DOHH2 (cell line): ENCODE data around the gene RPS28.
"Not testable (repeated sequence)": the region's sequence is repeated elsewhere in the genome, so short reads cannot be mapped to it uniquely, and the experiment has no call there.

Source experiments
- H3F3A ChIP-seq: fragments of 200-600 bp; sonication (generic), shearing (Covaris generic); 2 replicates; pipeline ENCODE4 v1.6.0; 2016; ENCODE audit warnings: antibody characterized with exemption, mild to moderate bottlenecking; ENCODE audit not compliant: control insufficient read depth, insufficient read depth
- H3K27ac ChIP-seq: fragments of 200-600 bp; sonication (generic); 2 replicates; pipeline ENCODE4 v1.5.1; 2014; ENCODE audit warnings: low read depth, mild to moderate bottlenecking, low read length, moderate library complexity
- H3K27me3 ChIP-seq: fragments of 200-600 bp; sonication (generic); 2 replicates; pipeline ENCODE4 v1.6.1; 2014; ENCODE audit warnings: mild to moderate bottlenecking, low read length, mixed read lengths; ENCODE audit not compliant: control insufficient read depth
- H3K36me3 ChIP-seq: fragments of 200-600 bp; sonication (generic); 2 replicates; pipeline ENCODE4 v1.6.1; 2014; ENCODE audit warnings: mild to moderate bottlenecking, low read length, moderate library complexity, mixed read lengths; ENCODE audit not compliant: control insufficient read depth
- H3K4me1 ChIP-seq: fragments of 200-600 bp; sonication (generic); 2 replicates; pipeline ENCODE4 v1.6.1; 2014; ENCODE audit warnings: mild to moderate bottlenecking, low read length, mixed read lengths; ENCODE audit not compliant: control insufficient read depth
- H3K4me2 ChIP-seq: fragments of 200-600 bp; sonication (generic); 2 replicates; pipeline ENCODE4 v1.6.0; 2014; ENCODE audit warnings: mild to moderate bottlenecking, low read length, moderate library complexity
- H3K4me3 ChIP-seq: fragments of 200-600 bp; sonication (generic); 2 replicates; pipeline ENCODE4 v1.5.1; 2014; ENCODE audit warnings: mild to moderate bottlenecking, low read length, mixed read lengths
- H3K79me2 ChIP-seq: fragments of 200-600 bp; sonication (generic); 2 replicates; pipeline ENCODE4 v1.6.1; 2014; ENCODE audit warnings: mild to moderate bottlenecking, low read length, mixed read lengths; ENCODE audit not compliant: control insufficient read depth
- H3K9me2 ChIP-seq: fragments of 200-600 bp; sonication (generic); replicated peaks from 2 replicates; pipeline ENCODE4 v1.6.1; 2014; ENCODE audit warnings: mild to moderate bottlenecking, low read length, mixed read lengths; ENCODE audit not compliant: control insufficient read depth
- H3K9me3 ChIP-seq: fragments of 200-600 bp; sonication (generic); 2 replicates; pipeline ENCODE4 v1.6.1; 2014; ENCODE audit warnings: antibody characterized with exemption, low read length, mixed read lengths; ENCODE audit not compliant: control insufficient read depth, insufficient read depth
- H4K20me1 ChIP-seq: fragments of 200-600 bp; sonication (generic); 2 replicates; pipeline ENCODE4 v1.6.0; 2014; ENCODE audit warnings: low read depth, mild to moderate bottlenecking, antibody characterized with exemption, low read length, moderate library complexity; ENCODE audit not compliant: control insufficient read depth, insufficient read depth
- EZH2phosphoT487 ChIP-seq: fragments of 200-600 bp; sonication (generic); IDR thresholded peaks from 2 replicates; pipeline ENCODE4 v1.6.1; 2017; ENCODE audit warnings: borderline replicate concordance, mild to moderate bottlenecking, antibody characterized with exemption, low read length, moderate library complexity, mixed read lengths
- TF ChIP-seq, protein P1 (sequence below): fragments of 200-600 bp; sonication (generic); IDR thresholded peaks from one replicate; pipeline ENCODE4 v1.5.1; 2014; ENCODE audit warnings: antibody characterized with exemption, mild to moderate bottlenecking, low read depth, low read length; ENCODE audit not compliant: poor library complexity, severe bottlenecking

RPS28 gene

DNA sequence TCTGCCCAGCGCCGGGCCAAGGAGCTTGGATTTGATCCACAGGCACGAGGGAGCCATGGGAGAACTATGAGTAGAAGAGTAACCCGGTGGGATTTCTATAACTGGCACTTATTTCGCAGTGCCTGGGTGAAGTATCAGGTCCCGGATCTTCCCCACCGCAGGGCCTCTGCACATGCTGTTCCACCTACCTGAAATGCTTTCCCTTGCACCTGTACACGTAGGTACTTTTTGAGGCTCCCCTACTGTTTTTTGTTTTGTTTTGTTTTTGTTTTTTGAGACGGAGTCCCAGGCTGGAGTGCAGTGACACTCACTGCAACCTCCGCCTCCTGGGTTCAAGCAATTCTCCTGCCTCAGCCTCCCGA lies 22.2 kb downstream of the RPS28 start:
- Histone ChIP-seq H3K4me2 (peak overlapping the region; percentile 37), H3F3A (no peaks in the 10 kb centered on the region)

DNA sequence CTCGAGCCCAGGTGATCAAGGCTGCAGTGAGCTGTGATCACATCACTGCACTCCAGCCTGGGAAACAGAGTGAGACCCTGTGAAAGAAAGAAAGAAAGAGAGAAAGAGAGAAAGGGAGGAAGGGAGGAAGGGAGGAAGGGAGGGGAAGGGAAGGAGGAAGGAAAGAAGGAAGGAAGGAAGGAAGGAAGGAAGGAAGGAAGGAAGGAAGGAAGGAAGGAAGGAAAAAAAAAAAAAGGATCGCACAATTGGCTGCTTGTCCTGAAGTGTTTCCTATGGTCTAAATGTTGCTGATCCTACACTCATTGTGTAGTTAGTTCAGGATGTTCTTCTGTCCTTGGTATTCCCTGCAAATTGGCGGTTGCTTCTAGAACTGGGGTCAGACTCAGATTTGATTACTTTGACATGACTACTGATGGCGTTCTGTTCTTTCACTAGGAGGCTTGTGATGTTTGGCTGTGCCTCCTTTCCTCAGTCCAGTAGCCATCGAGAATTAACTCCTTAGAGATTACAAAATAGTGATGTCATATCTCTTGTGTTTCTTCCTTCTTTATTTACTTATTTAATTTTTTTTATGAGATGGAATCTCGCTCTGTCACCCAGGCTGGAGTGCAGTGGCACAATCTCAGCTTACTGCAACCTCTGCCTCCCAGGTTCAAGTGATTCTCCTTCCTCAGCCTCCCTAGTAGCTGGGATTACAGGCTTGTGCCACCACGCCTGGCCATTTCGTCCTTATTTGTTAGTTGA lies 28.5 kb downstream of the RPS28 start:
- H3K9me2 ChIP-seq, H3K4me1 ChIP-seq, H3K27ac ChIP-seq, H3K79me2 ChIP-seq, H3K27me3 ChIP-seq, H3K4me3 ChIP-seq, H3F3A ChIP-seq, H3K36me3 ChIP-seq, H3K9me3 ChIP-seq, H3K4me2 ChIP-seq, H4K20me1 ChIP-seq: not testable (repeated sequence)

More for the DNA sequence above, 22.2 kb downstream of the RPS28 start:
- H3K4me3 ChIP-seq, result 0 out of 2 replicates have a peak overlapping the region, but pooled peaks have one; percentile 24
- H3K4me1 ChIP-seq, result peaks cover 4% of the 10 kb centered on the region; the same call in 1 of the 2 replicates
- H4K20me1 ChIP-seq, result no peaks in the 10 kb centered on the region
- H3K9me3 ChIP-seq, result no peaks in the 10 kb centered on the region
- H3K36me3 ChIP-seq, result no peaks in the 10 kb centered on the region
- no peak for TF ChIP-seq EZH2phosphoT487
- TF ChIP-seq, protein P1, sequence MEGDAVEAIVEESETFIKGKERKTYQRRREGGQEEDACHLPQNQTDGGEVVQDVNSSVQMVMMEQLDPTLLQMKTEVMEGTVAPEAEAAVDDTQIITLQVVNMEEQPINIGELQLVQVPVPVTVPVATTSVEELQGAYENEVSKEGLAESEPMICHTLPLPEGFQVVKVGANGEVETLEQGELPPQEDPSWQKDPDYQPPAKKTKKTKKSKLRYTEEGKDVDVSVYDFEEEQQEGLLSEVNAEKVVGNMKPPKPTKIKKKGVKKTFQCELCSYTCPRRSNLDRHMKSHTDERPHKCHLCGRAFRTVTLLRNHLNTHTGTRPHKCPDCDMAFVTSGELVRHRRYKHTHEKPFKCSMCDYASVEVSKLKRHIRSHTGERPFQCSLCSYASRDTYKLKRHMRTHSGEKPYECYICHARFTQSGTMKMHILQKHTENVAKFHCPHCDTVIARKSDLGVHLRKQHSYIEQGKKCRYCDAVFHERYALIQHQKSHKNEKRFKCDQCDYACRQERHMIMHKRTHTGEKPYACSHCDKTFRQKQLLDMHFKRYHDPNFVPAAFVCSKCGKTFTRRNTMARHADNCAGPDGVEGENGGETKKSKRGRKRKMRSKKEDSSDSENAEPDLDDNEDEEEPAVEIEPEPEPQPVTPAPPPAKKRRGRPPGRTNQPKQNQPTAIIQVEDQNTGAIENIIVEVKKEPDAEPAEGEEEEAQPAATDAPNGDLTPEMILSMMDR, result no peak
- H3K27ac ChIP-seq, result no peak overlapping the region
- no peaks in the 10 kb centered on the region for H3K79me2 ChIP-seq
- H3K9me2 ChIP-seq, result no peaks in the 10 kb centered on the region
- peaks cover 41% of the 10 kb centered on the region for H3K27me3 ChIP-seq

DNA sequence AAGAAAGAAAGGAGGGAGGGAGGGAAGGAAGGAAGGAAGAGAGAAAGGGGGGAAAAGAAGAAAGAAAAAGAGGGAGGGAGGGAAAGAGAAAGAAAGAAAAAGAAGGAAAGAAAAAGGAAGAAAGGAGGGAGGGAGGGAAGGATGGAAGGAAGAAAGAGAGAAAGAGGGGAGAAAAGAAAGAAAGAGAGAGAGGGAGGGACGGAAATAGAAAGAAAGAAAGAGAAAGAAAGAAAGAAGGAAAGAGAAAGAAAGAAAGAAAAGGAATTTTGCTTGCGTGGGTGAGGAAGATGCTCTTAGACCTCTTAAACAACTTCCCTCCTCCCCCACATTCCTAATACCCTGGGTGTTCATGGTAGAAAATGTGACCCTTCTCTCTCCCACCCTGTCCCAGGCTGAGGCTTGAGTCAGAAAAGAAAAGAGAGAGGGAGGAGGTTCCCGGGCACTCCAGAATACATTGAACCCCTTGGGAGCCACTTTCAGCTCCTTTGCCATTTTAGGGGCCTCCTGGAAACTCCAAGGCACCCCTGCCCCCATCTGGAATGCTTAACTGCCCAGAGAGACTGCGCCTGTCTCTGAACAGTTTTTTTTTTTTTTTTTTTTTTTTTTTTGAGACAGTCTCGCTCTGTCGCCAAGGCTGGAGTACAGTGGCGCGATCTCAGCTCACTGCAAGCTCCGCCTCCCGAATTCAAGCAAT lies 31.0 kb downstream of the RPS28 start:
- no peak overlapping the region for H3K4me2 ChIP-seq

DNA sequence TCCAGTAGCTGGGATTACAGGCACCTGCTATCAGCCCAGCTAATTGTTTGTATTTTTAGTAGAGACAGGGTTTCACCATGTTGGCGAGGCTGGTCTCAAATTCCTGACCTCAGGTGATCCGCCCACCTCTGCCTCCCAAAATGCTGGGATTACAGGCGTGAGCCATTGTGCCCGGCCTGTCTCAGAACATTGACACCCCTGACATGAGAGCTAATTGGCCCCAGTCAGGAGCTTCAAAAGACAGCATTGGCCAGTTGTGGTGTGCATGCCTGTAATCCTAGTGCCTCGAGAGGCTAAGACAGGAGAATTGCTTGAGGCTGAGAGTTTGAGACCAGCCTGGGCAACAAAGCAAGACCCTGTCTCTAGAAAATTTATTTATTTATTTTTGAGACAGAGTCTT lies 31.5 kb downstream of the RPS28 start:
- H3K4me1 ChIP-seq, H3K27ac ChIP-seq, H3F3A ChIP-seq, H3K4me3 ChIP-seq, H3K79me2 ChIP-seq, H3K4me2 ChIP-seq, H4K20me1 ChIP-seq, H3K9me2 ChIP-seq, H3K36me3 ChIP-seq, H3K9me3 ChIP-seq: not testable (repeated sequence)
- H3K27me3 ChIP-seq, result peaks cover 11% of the 10 kb centered on the region

More for the DNA sequence above, 31.0 kb downstream of the RPS28 start:
- Histone ChIP-seq H3K27ac (no peak overlapping the region), H3K27me3 (peaks cover 11% of the 10 kb centered on the region), H3K79me2 (no peaks in the 10 kb centered on the region), H4K20me1 (no peaks in the 10 kb centered on the region), H3K9me2 (no peaks in the 10 kb centered on the region), H3K4me1 (no peaks in the 10 kb centered on the region), H3F3A (no peaks in the 10 kb centered on the region), H3K9me3 (no peaks in the 10 kb centered on the region), H3K36me3 (no peaks in the 10 kb centered on the region), H3K4me3 (no peak overlapping the region)
- no peak for TF ChIP-seq EZH2phosphoT487
- TF ChIP-seq, protein P1, result no peak
